Renal cortical epithelial cell (primary cell): Measurements from ENCODE around the gene TDRD9. TPM values are rescaled to one million over a fixed set of nuclear protein-coding genes. Genes with fewer than 3 reads are reported as not detected.

Experiments
- DNase-seq: peaks from one replicate; pipeline ENCODE4 v3.0.0-alpha.2; 2011; ENCODE audit warnings: low read depth
- total RNA-seq: library from RNA; depleted of rRNA; stranded (reverse); fragments of >200 nt; gene quantifications from 2 replicates; pipeline ENCODE4 v1.2.3, GENCODE V29; 2014

The TDRD9 gene
- total RNA-seq, 1 donor from 2014 or later: 4.5 TPM

GRCh38 chr14:104090071-104090748 lies 162.0 kb downstream of the TDRD9 start:
- no peak for DNase-seq

GRCh38 chr14:104091061-104091926 lies 163.0 kb downstream of the TDRD9 start:
- no peak for DNase-seq

GRCh38 chr14:104091927-104092771 lies 163.9 kb downstream of the TDRD9 start:
- no peak for DNase-seq

- DNase-seq: no peak
These were observed 164.7 kb downstream of the TDRD9 start for GRCh38 chr14:104092931-104093365.

- DNase-seq: no peak
These were observed 165.3 kb downstream of the TDRD9 start for GRCh38 chr14:104093366-104094055.

DNA sequence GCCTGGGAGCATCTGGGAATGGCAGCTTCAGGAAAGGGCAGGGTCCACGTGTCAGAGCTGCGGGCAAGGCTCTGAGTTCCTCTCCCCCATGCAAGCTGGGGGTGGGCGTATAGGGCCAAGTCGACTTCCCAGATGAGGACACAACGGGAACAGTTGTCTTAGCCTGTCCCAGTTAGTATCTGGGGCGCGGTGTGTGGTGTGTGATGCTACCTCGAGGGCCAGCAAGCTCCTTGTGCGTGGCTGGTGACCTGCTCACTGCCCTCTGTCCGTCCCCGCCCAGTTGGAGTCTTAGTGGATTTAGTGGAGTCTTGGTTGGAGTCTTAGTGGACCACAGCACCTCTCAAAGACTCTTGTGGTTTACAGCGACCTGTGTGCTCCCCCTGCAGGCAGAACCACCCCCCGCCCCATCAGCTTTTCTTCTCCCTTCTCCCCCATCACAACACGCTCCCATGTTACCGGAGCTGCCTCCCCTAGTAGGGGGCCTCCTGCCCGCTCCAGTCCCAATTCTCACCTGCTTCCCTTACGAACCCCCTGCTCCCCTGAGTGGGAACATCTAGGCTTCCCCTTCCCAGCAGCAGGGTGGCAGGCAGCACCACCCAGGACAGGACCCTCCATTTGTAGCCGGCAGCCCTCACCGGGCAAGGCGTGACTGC lies 165.9 kb downstream of the TDRD9 start:
- DNase-seq: no peak

DNA sequence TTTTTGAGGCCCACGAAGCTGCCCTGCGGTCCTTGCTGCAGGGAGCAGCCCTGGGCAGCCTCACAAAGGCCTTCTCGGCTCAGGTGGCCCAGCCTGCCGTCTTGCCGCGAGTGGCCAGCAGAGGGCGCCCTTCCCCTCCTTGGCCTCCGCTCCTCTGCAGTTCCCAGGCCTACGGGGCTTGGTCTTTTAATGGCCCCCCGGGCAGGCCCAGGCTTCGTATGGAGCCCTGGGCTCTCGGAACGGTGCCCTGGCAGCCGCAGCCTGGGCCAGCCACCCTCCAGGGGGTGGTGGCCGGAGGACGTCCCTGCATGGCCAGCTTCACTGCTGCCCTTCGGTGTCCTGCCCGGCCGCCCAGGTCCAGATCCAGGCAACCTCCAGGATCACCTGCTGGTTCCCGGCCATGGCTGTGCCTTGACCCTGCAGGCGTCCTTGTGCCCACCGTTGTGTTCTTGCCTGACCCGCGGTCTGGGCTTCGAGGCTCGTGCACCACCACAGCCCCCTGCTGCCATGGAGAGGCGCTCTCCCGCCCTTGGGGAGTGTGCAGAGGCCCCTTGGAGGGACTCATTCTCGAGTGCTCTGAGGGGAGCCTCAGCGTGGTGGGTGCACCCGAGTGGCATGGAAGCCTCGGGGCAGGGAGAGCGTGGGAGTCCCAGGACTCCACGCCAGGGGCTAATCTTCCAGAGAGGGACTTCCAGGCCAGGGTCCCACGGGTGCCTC lies 166.6 kb downstream of the TDRD9 start:
- no peak for DNase-seq

DNA sequence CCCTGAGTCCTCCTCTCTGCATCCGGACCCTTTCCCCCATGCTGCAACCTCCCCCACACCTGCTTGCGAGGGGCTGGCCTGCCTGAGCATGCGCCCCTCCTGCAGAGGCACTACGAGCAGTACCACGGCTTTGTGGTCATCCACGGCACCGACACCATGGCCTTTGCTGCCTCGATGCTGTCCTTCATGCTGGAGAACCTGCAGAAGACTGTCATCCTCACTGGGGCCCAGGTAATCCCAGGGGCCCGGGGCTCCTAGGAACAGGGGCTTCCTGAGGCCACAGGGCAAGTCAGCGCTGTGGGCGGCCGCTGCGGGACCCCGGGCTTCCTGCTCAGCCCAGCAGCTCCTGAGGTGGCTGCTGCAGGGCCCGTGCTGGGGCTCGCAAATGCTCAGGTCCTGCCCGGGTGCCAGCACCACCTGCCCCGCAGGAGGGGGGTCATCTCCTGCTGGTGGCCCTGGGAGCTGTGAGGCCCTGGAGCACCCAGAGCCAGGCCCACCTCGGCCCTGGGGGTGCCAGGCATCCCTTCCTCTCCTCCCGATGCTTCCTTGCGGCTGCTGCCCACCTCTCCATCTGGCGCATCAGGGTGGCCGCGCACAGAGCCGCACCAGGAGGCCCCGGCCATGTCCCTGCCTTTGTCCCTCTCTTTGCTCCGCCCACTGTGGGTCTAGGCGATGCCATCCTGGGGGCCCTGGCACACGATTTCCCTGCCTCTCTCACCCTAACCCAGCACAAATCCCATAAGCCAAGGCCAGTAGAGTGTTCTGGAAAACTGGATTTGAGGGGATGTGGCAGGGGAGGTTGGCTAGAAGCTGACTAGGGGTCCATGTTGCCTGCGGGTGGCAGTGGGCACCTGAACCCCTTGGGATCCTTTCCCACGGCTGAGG lies 167.4 kb downstream of the TDRD9 start:
- DNase-seq: no peak

- DNase-seq: no peak
These were observed 168.1 kb downstream of the TDRD9 start for GRCh38 chr14:104096318-104096717.

GRCh38 chr14:104096751-104097700 lies 168.8 kb downstream of the TDRD9 start:
- DNase-seq: no peak

DNA sequence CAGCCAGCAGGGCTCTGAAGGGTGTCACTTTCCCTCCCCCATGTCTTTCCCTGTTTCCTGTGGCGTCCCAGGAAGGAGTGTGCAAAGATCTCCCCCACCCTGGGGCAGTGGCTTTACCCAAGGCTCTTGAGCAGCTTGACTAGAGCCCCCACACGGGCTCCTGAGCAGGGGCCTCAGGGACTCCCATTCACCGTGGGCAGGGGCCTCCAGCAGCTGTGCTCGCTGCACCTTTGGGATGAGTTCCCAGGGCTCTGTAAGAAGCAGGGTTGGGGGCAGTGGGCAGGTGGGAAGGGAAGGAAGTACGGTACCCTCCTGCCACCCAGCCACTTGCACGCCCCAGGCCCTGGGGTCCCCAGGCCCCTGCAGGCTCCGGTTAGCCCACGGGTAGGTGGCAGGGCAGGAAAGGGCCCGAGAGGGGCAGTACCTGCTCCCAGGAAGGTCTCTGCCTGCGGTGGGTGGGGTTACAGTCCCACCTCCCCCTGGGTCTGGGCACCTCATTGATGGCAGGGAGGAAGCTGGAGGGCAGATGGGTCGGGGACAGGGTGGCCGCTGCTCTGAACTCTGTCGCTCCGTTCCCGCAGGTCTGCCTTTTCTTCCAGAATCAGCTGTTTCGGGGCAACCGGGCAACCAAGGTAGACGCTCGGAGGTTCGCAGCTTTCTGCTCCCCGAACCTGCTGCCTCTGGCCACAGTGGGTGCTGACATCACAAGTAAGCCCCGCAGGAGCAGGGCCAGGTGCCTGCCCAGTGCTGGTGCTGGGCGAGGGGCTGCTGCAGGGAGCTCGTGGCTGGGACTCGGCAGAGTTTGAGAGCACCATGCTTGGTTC lies 170.2 kb downstream of the TDRD9 start:
- DNase-seq: no peak

GRCh38 chr14:104099096-104100041 lies 171.1 kb downstream of the TDRD9 start:
- DNase-seq: no peak

GRCh38 chr14:104100171-104101085 lies 172.2 kb downstream of the TDRD9 start:
- DNase-seq: no peak

DNA sequence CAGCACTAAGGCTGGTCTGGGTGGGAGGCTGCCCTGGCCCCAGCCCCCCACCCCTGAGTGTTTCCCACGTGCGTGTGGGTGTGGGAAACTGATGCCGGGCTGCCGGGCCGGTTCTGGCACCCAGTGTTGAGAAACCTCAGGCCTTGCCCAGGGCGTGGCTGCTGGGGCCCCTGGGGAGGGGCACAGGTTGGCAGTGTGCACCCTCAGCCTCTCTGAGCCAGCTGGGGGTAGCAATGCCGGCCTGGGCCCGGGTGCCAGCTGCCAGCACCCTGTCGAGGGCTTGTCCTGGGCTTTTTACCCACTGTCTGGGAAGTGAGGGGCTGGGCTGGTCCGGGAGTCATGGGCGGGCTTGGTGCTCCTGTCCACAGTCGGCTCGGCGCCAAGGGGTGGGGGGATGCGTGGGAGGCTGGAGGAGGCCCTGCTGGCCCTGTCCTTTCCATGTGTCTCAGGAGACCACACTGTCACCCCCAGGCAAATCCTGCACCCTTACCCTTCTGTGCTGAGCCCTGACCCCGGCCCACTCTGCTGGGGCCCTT lies 172.9 kb downstream of the TDRD9 start:
- no peak for DNase-seq
